WTC11 (cell line): Measurements from ENCODE around the gene TM4SF18. TPM values are rescaled to one million over a fixed set of nuclear protein-coding genes. Genes with fewer than 3 reads are reported as not detected.

ENCODE experiments used
- EMX1 ChIP-seq: fragments of 250-450 bp; sonication (Bioruptor Pico); IDR thresholded peaks from 2 replicates; pipeline ENCODE4 v1.8.0; 2021; ENCODE audit warnings: mild to moderate bottlenecking
- FOXJ3 ChIP-seq: sonication (generic); formaldehyde crosslinking; IDR thresholded peaks from 2 replicates; pipeline ENCODE4 v1.9.0; 2021; ENCODE audit warnings: missing genetic modification reagents, mild to moderate bottlenecking, borderline replicate concordance
- FOXP1 ChIP-seq: sonication (generic); formaldehyde crosslinking; IDR thresholded peaks from 2 replicates; pipeline ENCODE4 v1.8.0; 2022; ENCODE audit warnings: missing genetic modification reagents, mild to moderate bottlenecking, moderate library complexity, borderline replicate concordance
- GABPB1 ChIP-seq: sonication (generic); formaldehyde crosslinking; IDR thresholded peaks from 2 replicates; pipeline ENCODE4 v1.8.1; 2023; ENCODE audit warnings: mild to moderate bottlenecking, missing genetic modification reagents
- HMGA2 ChIP-seq: fragments of 250-450 bp; sonication (Bioruptor Pico); IDR thresholded peaks from 2 replicates; pipeline ENCODE4 v1.4.0; 2021; ENCODE audit warnings: mild to moderate bottlenecking, moderate library complexity
- MXD4 ChIP-seq: fragments of 250-450 bp; sonication (Bioruptor Pico); IDR thresholded peaks from 2 replicates; pipeline ENCODE4 v1.8.0; 2021; ENCODE audit warnings: mild to moderate bottlenecking, moderate library complexity, borderline replicate concordance
- NR1H2 ChIP-seq: sonication (generic); formaldehyde crosslinking; IDR thresholded peaks from 2 replicates; pipeline ENCODE4 v1.9.0; 2021; ENCODE audit warnings: mild to moderate bottlenecking, moderate library complexity, missing genetic modification reagents
- RORB ChIP-seq: fragments of 250-450 bp; sonication (Bioruptor Pico); IDR thresholded peaks from 2 replicates; pipeline ENCODE4 v1.9.0; 2021; ENCODE audit warnings: mild to moderate bottlenecking
- ZNF121 ChIP-seq: sonication (generic); formaldehyde crosslinking; IDR thresholded peaks from 2 replicates; pipeline ENCODE4 v1.8.0; 2023; ENCODE audit warnings: missing genetic modification reagents
- ZNF219 ChIP-seq: sonication (generic); formaldehyde crosslinking; IDR thresholded peaks from 2 replicates; pipeline ENCODE4 v1.8.0; 2023; ENCODE audit warnings: missing genetic modification reagents, mild to moderate bottlenecking, borderline replicate concordance
- ZNF232 ChIP-seq: sonication (generic); formaldehyde crosslinking; IDR thresholded peaks from 2 replicates; pipeline ENCODE4 v1.8.0; 2022; ENCODE audit warnings: mild to moderate bottlenecking, missing genetic modification reagents
- ZNF317 ChIP-seq: sonication (generic); formaldehyde crosslinking; IDR thresholded peaks from 2 replicates; pipeline ENCODE4 v1.8.1; 2023; ENCODE audit warnings: low read depth, mild to moderate bottlenecking, moderate library complexity, missing genetic modification reagents, borderline replicate concordance
- total RNA-seq: library from RNA; stranded (reverse); gene quantifications from 3 replicates; pipeline ENCODE4 v1.2.3, GENCODE V29; 2021
- TF ChIP-seq, protein P1 (sequence below): sonication (generic); formaldehyde crosslinking; IDR thresholded peaks from 2 replicates; pipeline ENCODE4 v1.8.0; 2023; ENCODE audit warnings: mild to moderate bottlenecking, missing genetic modification reagents
- TF ChIP-seq, protein P2 (sequence below): sonication (generic); formaldehyde crosslinking; IDR thresholded peaks from 2 replicates; pipeline ENCODE4 v1.8.1; 2023; ENCODE audit warnings: mild to moderate bottlenecking, missing genetic modification reagents, borderline replicate concordance
- TF ChIP-seq, protein P3 (sequence below): fragments of 250-450 bp; sonication (Bioruptor Pico); IDR thresholded peaks from 2 replicates; pipeline ENCODE4 v1.9.0; 2021; ENCODE audit warnings: mild to moderate bottlenecking
- TF ChIP-seq, protein P4 (sequence below): sonication (generic); formaldehyde crosslinking; conservative IDR thresholded peaks from 2 replicates; pipeline ENCODE4 v1.8.1; 2023; ENCODE audit warnings: mild to moderate bottlenecking, low read depth, missing genetic modification reagents, moderate library complexity
- TF ChIP-seq, protein P5 (sequence below): sonication (generic); formaldehyde crosslinking; IDR thresholded peaks from 2 replicates; pipeline ENCODE4 v1.8.1; 2023; ENCODE audit warnings: mild to moderate bottlenecking, missing genetic modification reagents, moderate library complexity
- TF ChIP-seq, protein P6 (sequence below): sonication (generic); formaldehyde crosslinking; IDR thresholded peaks from 2 replicates; pipeline ENCODE4 v1.8.1; 2023; ENCODE audit warnings: mild to moderate bottlenecking, missing genetic modification reagents
- TF ChIP-seq, protein P7 (sequence below): sonication (generic); formaldehyde crosslinking; IDR thresholded peaks from 2 replicates; pipeline ENCODE4 v1.8.0; 2023; ENCODE audit warnings: missing genetic modification reagents
- TF ChIP-seq, protein P8 (sequence below): sonication (generic); formaldehyde crosslinking; IDR thresholded peaks from 2 replicates; pipeline ENCODE4 v1.8.0; 2022; ENCODE audit warnings: mild to moderate bottlenecking, missing genetic modification reagents
- TF ChIP-seq, protein P9 (sequence below): fragments of 200-600 bp; IDR thresholded peaks from 2 replicates; pipeline ENCODE4 v1.8.0; 2022; ENCODE audit warnings: antibody characterized with exemption
- TF ChIP-seq, protein P10 (sequence below): fragments of 250-450 bp; sonication (Bioruptor Pico); IDR thresholded peaks from 2 replicates; pipeline ENCODE4 v1.8.0; 2021; ENCODE audit warnings: mild to moderate bottlenecking

Gene TM4SF18
- total RNA-seq, 1 experiment from 2014 or later: 2.2 TPM

DNA sequence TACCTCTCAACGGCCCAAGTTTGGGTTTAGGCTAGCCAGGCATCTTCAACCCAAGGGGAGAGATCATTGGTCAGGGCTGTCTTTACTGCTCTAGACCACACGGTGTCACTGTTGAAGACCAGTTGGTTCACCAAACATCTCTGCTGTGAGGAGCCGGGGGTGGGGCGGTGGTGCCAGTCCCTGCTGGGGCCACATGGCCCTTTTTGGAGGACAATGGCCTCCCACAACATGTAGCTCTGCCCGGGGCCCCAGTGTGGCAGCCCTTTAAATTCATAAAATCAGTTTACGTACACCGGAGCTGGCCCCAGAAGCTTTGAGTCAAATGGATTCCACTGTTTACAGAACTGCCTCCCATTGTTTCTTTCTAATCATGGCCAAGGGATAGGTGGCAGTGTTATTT, 19.1 kb upstream of the TM4SF18 start (continued):
- TF ChIP-seq, protein P1, sequence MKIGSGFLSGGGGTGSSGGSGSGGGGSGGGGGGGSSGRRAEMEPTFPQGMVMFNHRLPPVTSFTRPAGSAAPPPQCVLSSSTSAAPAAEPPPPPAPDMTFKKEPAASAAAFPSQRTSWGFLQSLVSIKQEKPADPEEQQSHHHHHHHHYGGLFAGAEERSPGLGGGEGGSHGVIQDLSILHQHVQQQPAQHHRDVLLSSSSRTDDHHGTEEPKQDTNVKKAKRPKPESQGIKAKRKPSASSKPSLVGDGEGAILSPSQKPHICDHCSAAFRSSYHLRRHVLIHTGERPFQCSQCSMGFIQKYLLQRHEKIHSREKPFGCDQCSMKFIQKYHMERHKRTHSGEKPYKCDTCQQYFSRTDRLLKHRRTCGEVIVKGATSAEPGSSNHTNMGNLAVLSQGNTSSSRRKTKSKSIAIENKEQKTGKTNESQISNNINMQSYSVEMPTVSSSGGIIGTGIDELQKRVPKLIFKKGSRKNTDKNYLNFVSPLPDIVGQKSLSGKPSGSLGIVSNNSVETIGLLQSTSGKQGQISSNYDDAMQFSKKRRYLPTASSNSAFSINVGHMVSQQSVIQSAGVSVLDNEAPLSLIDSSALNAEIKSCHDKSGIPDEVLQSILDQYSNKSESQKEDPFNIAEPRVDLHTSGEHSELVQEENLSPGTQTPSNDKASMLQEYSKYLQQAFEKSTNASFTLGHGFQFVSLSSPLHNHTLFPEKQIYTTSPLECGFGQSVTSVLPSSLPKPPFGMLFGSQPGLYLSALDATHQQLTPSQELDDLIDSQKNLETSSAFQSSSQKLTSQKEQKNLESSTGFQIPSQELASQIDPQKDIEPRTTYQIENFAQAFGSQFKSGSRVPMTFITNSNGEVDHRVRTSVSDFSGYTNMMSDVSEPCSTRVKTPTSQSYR (CRISPR knock-in tag): no peak
- TF ChIP-seq, protein P2, sequence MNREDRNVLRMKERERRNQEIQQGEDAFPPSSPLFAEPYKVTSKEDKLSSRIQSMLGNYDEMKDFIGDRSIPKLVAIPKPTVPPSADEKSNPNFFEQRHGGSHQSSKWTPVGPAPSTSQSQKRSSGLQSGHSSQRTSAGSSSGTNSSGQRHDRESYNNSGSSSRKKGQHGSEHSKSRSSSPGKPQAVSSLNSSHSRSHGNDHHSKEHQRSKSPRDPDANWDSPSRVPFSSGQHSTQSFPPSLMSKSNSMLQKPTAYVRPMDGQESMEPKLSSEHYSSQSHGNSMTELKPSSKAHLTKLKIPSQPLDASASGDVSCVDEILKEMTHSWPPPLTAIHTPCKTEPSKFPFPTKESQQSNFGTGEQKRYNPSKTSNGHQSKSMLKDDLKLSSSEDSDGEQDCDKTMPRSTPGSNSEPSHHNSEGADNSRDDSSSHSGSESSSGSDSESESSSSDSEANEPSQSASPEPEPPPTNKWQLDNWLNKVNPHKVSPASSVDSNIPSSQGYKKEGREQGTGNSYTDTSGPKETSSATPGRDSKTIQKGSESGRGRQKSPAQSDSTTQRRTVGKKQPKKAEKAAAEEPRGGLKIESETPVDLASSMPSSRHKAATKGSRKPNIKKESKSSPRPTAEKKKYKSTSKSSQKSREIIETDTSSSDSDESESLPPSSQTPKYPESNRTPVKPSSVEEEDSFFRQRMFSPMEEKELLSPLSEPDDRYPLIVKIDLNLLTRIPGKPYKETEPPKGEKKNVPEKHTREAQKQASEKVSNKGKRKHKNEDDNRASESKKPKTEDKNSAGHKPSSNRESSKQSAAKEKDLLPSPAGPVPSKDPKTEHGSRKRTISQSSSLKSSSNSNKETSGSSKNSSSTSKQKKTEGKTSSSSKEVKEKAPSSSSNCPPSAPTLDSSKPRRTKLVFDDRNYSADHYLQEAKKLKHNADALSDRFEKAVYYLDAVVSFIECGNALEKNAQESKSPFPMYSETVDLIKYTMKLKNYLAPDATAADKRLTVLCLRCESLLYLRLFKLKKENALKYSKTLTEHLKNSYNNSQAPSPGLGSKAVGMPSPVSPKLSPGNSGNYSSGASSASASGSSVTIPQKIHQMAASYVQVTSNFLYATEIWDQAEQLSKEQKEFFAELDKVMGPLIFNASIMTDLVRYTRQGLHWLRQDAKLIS (CRISPR knock-in tag): no peak
- no peak for TF ChIP-seq HMGA2 (CRISPR knock-in tag)
- no peak for TF ChIP-seq FOXJ3
- TF ChIP-seq ZNF317: no peak
- TF ChIP-seq NR1H2 (CRISPR knock-in tag): no peak
- TF ChIP-seq, protein P3, sequence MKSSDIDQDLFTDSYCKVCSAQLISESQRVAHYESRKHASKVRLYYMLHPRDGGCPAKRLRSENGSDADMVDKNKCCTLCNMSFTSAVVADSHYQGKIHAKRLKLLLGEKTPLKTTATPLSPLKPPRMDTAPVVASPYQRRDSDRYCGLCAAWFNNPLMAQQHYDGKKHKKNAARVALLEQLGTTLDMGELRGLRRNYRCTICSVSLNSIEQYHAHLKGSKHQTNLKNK (CRISPR knock-in tag): no peak
- TF ChIP-seq RORB (CRISPR knock-in tag): no peak
- TF ChIP-seq, protein P4, sequence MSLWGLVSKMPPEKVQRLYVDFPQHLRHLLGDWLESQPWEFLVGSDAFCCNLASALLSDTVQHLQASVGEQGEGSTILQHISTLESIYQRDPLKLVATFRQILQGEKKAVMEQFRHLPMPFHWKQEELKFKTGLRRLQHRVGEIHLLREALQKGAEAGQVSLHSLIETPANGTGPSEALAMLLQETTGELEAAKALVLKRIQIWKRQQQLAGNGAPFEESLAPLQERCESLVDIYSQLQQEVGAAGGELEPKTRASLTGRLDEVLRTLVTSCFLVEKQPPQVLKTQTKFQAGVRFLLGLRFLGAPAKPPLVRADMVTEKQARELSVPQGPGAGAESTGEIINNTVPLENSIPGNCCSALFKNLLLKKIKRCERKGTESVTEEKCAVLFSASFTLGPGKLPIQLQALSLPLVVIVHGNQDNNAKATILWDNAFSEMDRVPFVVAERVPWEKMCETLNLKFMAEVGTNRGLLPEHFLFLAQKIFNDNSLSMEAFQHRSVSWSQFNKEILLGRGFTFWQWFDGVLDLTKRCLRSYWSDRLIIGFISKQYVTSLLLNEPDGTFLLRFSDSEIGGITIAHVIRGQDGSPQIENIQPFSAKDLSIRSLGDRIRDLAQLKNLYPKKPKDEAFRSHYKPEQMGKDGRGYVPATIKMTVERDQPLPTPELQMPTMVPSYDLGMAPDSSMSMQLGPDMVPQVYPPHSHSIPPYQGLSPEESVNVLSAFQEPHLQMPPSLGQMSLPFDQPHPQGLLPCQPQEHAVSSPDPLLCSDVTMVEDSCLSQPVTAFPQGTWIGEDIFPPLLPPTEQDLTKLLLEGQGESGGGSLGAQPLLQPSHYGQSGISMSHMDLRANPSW (CRISPR knock-in tag): no peak
- no peak for TF ChIP-seq GABPB1 (CRISPR knock-in tag)
- TF ChIP-seq, protein P5, sequence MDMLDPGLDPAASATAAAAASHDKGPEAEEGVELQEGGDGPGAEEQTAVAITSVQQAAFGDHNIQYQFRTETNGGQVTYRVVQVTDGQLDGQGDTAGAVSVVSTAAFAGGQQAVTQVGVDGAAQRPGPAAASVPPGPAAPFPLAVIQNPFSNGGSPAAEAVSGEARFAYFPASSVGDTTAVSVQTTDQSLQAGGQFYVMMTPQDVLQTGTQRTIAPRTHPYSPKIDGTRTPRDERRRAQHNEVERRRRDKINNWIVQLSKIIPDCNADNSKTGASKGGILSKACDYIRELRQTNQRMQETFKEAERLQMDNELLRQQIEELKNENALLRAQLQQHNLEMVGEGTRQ (CRISPR knock-in tag): no peak
- TF ChIP-seq ZNF121 (CRISPR knock-in tag): no peak
- TF ChIP-seq, protein P6, sequence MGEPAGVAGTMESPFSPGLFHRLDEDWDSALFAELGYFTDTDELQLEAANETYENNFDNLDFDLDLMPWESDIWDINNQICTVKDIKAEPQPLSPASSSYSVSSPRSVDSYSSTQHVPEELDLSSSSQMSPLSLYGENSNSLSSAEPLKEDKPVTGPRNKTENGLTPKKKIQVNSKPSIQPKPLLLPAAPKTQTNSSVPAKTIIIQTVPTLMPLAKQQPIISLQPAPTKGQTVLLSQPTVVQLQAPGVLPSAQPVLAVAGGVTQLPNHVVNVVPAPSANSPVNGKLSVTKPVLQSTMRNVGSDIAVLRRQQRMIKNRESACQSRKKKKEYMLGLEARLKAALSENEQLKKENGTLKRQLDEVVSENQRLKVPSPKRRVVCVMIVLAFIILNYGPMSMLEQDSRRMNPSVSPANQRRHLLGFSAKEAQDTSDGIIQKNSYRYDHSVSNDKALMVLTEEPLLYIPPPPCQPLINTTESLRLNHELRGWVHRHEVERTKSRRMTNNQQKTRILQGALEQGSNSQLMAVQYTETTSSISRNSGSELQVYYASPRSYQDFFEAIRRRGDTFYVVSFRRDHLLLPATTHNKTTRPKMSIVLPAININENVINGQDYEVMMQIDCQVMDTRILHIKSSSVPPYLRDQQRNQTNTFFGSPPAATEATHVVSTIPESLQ (CRISPR knock-in tag): no peak
- TF ChIP-seq, protein P7, sequence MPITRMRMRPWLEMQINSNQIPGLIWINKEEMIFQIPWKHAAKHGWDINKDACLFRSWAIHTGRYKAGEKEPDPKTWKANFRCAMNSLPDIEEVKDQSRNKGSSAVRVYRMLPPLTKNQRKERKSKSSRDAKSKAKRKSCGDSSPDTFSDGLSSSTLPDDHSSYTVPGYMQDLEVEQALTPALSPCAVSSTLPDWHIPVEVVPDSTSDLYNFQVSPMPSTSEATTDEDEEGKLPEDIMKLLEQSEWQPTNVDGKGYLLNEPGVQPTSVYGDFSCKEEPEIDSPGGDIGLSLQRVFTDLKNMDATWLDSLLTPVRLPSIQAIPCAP (CRISPR knock-in tag): no peak
- TF ChIP-seq EMX1: no peak
- TF ChIP-seq, protein P8, sequence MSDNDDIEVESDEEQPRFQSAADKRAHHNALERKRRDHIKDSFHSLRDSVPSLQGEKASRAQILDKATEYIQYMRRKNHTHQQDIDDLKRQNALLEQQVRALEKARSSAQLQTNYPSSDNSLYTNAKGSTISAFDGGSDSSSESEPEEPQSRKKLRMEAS (CRISPR knock-in tag): peak; percentile 66
- TF ChIP-seq MXD4 (CRISPR knock-in tag): peak; percentile 55; the same call in 1 of the 2 replicates
- no peak for TF ChIP-seq ZNF219 (CRISPR knock-in tag)
- TF ChIP-seq, protein P9, sequence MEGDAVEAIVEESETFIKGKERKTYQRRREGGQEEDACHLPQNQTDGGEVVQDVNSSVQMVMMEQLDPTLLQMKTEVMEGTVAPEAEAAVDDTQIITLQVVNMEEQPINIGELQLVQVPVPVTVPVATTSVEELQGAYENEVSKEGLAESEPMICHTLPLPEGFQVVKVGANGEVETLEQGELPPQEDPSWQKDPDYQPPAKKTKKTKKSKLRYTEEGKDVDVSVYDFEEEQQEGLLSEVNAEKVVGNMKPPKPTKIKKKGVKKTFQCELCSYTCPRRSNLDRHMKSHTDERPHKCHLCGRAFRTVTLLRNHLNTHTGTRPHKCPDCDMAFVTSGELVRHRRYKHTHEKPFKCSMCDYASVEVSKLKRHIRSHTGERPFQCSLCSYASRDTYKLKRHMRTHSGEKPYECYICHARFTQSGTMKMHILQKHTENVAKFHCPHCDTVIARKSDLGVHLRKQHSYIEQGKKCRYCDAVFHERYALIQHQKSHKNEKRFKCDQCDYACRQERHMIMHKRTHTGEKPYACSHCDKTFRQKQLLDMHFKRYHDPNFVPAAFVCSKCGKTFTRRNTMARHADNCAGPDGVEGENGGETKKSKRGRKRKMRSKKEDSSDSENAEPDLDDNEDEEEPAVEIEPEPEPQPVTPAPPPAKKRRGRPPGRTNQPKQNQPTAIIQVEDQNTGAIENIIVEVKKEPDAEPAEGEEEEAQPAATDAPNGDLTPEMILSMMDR: peak; percentile 76
- TF ChIP-seq ZNF232 (CRISPR knock-in tag): no peak
- TF ChIP-seq FOXP1 (CRISPR knock-in tag): no peak
- TF ChIP-seq, protein P10, sequence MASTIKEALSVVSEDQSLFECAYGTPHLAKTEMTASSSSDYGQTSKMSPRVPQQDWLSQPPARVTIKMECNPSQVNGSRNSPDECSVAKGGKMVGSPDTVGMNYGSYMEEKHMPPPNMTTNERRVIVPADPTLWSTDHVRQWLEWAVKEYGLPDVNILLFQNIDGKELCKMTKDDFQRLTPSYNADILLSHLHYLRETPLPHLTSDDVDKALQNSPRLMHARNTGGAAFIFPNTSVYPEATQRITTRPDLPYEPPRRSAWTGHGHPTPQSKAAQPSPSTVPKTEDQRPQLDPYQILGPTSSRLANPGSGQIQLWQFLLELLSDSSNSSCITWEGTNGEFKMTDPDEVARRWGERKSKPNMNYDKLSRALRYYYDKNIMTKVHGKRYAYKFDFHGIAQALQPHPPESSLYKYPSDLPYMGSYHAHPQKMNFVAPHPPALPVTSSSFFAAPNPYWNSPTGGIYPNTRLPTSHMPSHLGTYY: no peak
